Effector memory CD4-positive, alpha-beta T cell (primary cell): Measurements from ENCODE around the gene ZFP42.

Experiments used
- DNase-seq, 3 donors: peaks; one replicate each; pipeline ENCODE4 v3.0.0-alpha.2; 2020
- H3K27ac ChIP-seq: 2 replicates; pipeline ENCODE4 v1.7.0; 2013; ENCODE audit warnings: mild to moderate bottlenecking, low read length, moderate library complexity; ENCODE audit not compliant: insufficient read depth, poor library complexity, severe bottlenecking
- H3K27me3 ChIP-seq: replicated peaks from 2 replicates; pipeline ENCODE4 v1.7.0; 2013; ENCODE audit warnings: mild to moderate bottlenecking, low read length; ENCODE audit not compliant: insufficient read depth, control insufficient read depth, poor library complexity, severe bottlenecking
- H3K36me3 ChIP-seq: 2 replicates; pipeline ENCODE4 v1.7.0; 2013; ENCODE audit warnings: mild to moderate bottlenecking, low read length, moderate library complexity; ENCODE audit not compliant: control insufficient read depth, insufficient read depth
- H3K4me1 ChIP-seq: 2 replicates; pipeline ENCODE4 v1.7.0; 2013; ENCODE audit warnings: low read length, mild to moderate bottlenecking; ENCODE audit not compliant: control insufficient read depth, insufficient read depth, poor library complexity, severe bottlenecking
- H3K4me3 ChIP-seq: 2 replicates; pipeline ENCODE4 v1.7.0; 2013; ENCODE audit warnings: low read length, low read depth, mild to moderate bottlenecking; ENCODE audit not compliant: insufficient read depth, poor library complexity, severe bottlenecking
- H3K9me3 ChIP-seq: 2 replicates; pipeline ENCODE4 v1.7.0; 2013; ENCODE audit warnings: mild to moderate bottlenecking, low read length, moderate library complexity; ENCODE audit not compliant: control insufficient read depth
- total RNA-seq, 3 donors: gene quantifications; one replicate each; lab custom pipeline; 2026; lab: John Stamatoyannopoulos, UW

Gene ZFP42
- 0 reads per million in 3 donors for total RNA-seq

DNA sequence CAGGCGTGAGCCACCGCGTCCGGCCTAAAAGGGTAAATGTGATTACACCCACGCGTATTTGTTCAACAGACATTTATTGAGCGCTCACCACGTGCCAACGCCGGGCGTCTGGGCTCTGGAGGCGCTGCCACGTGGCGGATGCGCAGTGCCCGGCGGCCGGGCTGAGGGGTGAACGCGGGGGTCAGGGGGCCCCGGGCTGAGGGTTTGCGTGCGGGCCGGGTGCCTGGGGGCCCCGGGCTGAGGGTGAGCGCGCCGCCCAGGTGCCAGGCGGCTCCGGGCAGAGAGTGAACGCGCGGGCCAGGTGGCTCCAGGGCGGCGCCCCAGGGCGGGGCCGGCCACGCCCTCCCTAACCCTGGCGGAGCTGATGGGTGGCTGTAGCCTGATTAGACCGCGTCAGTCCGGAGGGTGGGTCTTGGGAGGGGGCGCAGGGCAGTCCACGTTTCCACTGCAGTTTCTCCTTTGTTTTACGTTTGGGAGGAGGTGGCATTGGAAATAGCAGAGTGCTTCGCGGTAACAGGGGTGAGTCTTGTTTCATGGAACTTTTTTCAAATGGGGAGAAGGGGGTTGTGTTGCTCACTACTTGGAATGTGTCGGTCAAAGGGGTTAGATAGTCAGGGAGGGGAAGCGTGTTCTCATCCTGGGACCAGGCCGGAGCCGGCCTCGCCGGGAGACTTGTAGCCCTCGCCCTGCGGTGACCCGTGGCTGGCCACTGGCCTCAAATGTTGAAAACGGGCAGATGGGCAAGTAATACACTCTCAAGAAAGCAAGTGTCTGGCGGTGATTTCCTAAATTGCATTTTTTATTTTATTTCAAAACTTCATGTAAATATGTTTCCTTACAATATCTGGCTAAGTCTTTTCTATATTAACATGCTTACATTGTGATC lies at the start of gene ZFP42:
TSS of gene ZFP42 (plus strand) at position 450 of the 886 bp plus-strand sequence. CDS start 7,037 bp downstream, outside the sequence.
- no peak for DNase-seq
- Histone ChIP-seq H3K4me3 (no peak within 1 kb of the TSS), H3K27ac (no peak within 1 kb of the TSS), H3K9me3 (no peaks in the 10 kb centered on the region), H3K27me3 (no peaks in the 10 kb centered on the region), H3K36me3 (no peaks in the 10 kb centered on the region), H3K4me1 (no peaks in the 10 kb centered on the region)

- Histone ChIP-seq H3K9me3 (no peaks in the 10 kb centered on the region), H3K4me1 (no peaks in the 10 kb centered on the region), H3K27ac (no peak overlapping the region), H3K36me3 (no peaks in the 10 kb centered on the region), H3K4me3 (no peak overlapping the region), H3K27me3 (no peaks in the 10 kb centered on the region)
- no peak for DNase-seq
These were observed 34.4 kb upstream of the ZFP42 start for GRCh38 chr4:187961171-187961570.

GRCh38 chr4:187961961-187962360 lies 33.6 kb upstream of the ZFP42 start:
- no peaks in the 10 kb centered on the region for H3K9me3 ChIP-seq
- H3K36me3 ChIP-seq = no peaks in the 10 kb centered on the region
- H3K4me1 ChIP-seq = no peaks in the 10 kb centered on the region
- no peak overlapping the region for H3K27ac ChIP-seq
- H3K27me3 ChIP-seq = no peaks in the 10 kb centered on the region
- no peak overlapping the region for H3K4me3 ChIP-seq
- no peak for DNase-seq

GRCh38 chr4:187962926-187963325 lies 32.6 kb upstream of the ZFP42 start:
- H3K4me1 ChIP-seq = no peaks in the 10 kb centered on the region
- no peaks in the 10 kb centered on the region for H3K36me3 ChIP-seq
- H3K27ac ChIP-seq = no peak overlapping the region
- no peak for DNase-seq
- H3K4me3 ChIP-seq = no peak overlapping the region
- H3K27me3 ChIP-seq = no peaks in the 10 kb centered on the region
- no peaks in the 10 kb centered on the region for H3K9me3 ChIP-seq

- Histone ChIP-seq H3K27me3 (no peaks in the 10 kb centered on the region), H3K36me3 (no peaks in the 10 kb centered on the region), H3K4me3 (no peak overlapping the region), H3K4me1 (no peaks in the 10 kb centered on the region), H3K9me3 (no peaks in the 10 kb centered on the region), H3K27ac (no peak overlapping the region)
- no peak for DNase-seq
These were observed 29.8 kb upstream of the ZFP42 start for GRCh38 chr4:187965726-187966125.

- no peak for DNase-seq
- Histone ChIP-seq H3K9me3 (no peaks in the 10 kb centered on the region), H3K27ac (no peak overlapping the region), H3K4me3 (no peak overlapping the region), H3K27me3 (no peaks in the 10 kb centered on the region), H3K4me1 (no peaks in the 10 kb centered on the region), H3K36me3 (no peaks in the 10 kb centered on the region)
These were observed 23.4 kb upstream of the ZFP42 start for GRCh38 chr4:187972135-187972534.

DNA sequence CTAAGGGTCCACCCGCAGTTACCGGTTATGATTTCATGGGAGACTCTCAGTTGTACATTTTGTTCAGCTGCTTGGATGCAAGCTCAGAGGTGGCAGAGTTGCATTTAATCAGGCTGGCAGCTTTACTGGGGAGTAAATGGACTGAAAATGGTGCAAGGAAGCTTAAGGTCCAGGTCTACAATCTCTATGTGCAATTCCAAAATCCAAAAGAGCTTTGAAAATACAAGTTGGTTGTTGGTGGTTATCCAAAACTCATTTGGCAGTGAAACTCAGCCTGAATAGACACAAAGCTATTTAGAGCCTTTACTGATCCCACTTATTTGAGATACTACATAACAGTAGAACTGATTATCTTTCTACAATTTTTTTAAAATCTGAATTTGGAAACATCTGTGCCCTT lies 11.8 kb upstream of the ZFP42 start:
- Histone ChIP-seq H3K36me3 (no peaks in the 10 kb centered on the region), H3K4me3 (no peak overlapping the region), H3K27ac (no peak overlapping the region), H3K27me3 (no peaks in the 10 kb centered on the region), H3K9me3 (no peaks in the 10 kb centered on the region), H3K4me1 (no peaks in the 10 kb centered on the region)
- DNase-seq = no peak

DNA sequence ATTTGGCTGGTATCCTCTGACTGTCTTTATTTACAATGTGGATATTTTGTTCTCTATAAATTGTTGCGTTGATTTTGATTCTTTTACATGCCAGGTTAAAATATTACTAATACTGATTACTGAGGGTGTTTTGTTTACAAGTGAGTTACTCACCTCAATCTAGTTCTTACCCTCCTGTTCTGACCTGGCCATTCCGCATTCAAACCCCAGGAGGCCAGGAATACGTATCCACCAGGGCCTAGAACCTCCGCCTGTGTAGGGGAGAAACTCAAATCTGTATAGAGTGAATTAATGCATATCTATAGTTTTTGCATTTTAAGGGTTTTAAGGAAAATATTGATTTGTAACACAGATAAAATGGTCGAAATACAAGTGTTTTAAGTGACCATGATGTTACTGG lies 2.6 kb upstream of the ZFP42 start:
- no peak for DNase-seq
- Histone ChIP-seq H3K27me3 (no peaks in the 10 kb centered on the region), H3K4me3 (no peak overlapping the region), H3K9me3 (no peaks in the 10 kb centered on the region), H3K4me1 (no peaks in the 10 kb centered on the region), H3K27ac (no peak overlapping the region), H3K36me3 (no peaks in the 10 kb centered on the region)

- no peak for DNase-seq
- Histone ChIP-seq H3K36me3 (no peaks in the 10 kb centered on the region), H3K4me1 (no peaks in the 10 kb centered on the region), H3K27ac (no peak overlapping the region), H3K27me3 (no peaks in the 10 kb centered on the region), H3K4me3 (no peak overlapping the region), H3K9me3 (no peaks in the 10 kb centered on the region)
These were observed 1.7 kb upstream of the ZFP42 start for GRCh38 chr4:187993827-187994226.

DNA sequence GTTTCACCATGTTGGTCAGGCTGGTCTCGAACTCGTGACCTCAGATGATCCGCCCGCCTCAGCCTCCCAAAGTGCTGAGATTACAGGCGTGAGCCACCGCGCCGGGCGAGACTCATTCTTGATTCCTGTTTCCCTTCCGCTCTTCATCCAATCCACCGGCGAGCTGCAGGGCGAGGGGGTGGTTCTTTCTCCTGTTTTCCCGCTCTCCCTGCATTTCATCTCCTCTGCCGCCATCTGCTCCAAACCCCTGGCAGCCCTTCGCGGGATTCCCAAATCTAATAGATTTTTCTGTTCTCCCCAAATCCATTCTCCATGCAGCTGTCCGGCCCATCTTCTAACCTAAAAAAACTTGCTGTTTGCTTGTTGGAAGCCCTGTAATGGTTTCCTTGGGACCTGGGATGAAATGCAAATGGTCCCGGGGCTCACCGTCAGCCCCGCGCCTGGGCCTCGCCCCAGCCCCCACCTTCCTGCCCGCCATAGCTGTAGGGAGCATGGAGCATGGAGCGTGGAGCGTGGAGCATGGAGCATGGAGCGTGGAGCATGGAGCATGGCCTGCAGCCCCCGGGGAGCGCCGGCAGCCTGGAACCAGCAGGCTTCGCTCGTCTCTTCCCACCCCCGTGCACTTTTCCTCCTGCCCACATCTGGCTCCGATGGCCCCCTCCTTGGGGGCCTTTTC lies 1.1 kb downstream of the ZFP42 start:
- no peaks in the 10 kb centered on the region for H3K4me1 ChIP-seq
- H3K4me3 ChIP-seq = no peak overlapping the region
- no peak for DNase-seq
- H3K36me3 ChIP-seq = no peaks in the 10 kb centered on the region
- H3K27me3 ChIP-seq = no peaks in the 10 kb centered on the region
- no peak overlapping the region for H3K27ac ChIP-seq
- H3K9me3 ChIP-seq = no peaks in the 10 kb centered on the region
